Osteoblast (primary cell): ENCODE data around the gene SPOCD1. TPM values are rescaled to one million over a fixed set of nuclear protein-coding genes. Genes with fewer than 3 reads are reported as not detected.

Source experiments
- DNase-seq: peaks from one replicate; pipeline ENCODE4 v3.0.0; 2011; ENCODE audit warnings: low spot score, mixed read lengths; ENCODE audit not compliant: insufficient read length; ENCODE audit errors: missing footprints
- H2AFZ ChIP-seq: 2 replicates; pipeline ENCODE4 v1.6.0; 2011; ENCODE audit warnings: mild to moderate bottlenecking, low read length
- H3K27ac ChIP-seq: 2 replicates; pipeline ENCODE4 v1.5.1; 2011; ENCODE audit warnings: mild to moderate bottlenecking, low read depth, low read length, moderate library complexity
- H3K27me3 ChIP-seq: 2 replicates; pipeline ENCODE4 v1.6.0; 2012; ENCODE audit warnings: mild to moderate bottlenecking, control low read depth, inconsistent platforms, low read length, moderate library complexity; ENCODE audit not compliant: insufficient read depth
- H3K36me3 ChIP-seq: 2 replicates; pipeline ENCODE4 v1.5.1; 2011; ENCODE audit warnings: mild to moderate bottlenecking, low read length, control low read depth, moderate library complexity; ENCODE audit not compliant: insufficient read depth
- H3K4me1 ChIP-seq: 2 replicates; pipeline ENCODE4 v1.5.1; 2011; ENCODE audit warnings: mild to moderate bottlenecking, low read length, control low read depth, moderate library complexity; ENCODE audit not compliant: insufficient read depth
- H3K4me2 ChIP-seq: 2 replicates; pipeline ENCODE4 v1.6.0; 2011; ENCODE audit warnings: mild to moderate bottlenecking, low read length; ENCODE audit not compliant: insufficient read depth
- H3K4me3 ChIP-seq: fragments of 200-600 bp; sonication (generic); 3 replicates; pipeline ENCODE4 v1.5.1; 2012; ENCODE audit warnings: mild to moderate bottlenecking, low read length, inconsistent platforms; ENCODE audit not compliant: insufficient read depth
- H3K79me2 ChIP-seq: 2 replicates; pipeline ENCODE4 v1.6.0; 2012; ENCODE audit warnings: mild to moderate bottlenecking, low read length, control low read depth, inconsistent platforms; ENCODE audit not compliant: insufficient read depth
- H3K9me3 ChIP-seq: 2 replicates; pipeline ENCODE4 v1.5.1; 2011; ENCODE audit warnings: low read depth, low read length, control low read depth
- H4K20me1 ChIP-seq: 2 replicates; pipeline ENCODE4 v1.6.0; 2012; ENCODE audit warnings: mild to moderate bottlenecking, low read length, control low read depth; ENCODE audit not compliant: insufficient read depth
- total RNA-seq: library from RNA; depleted of rRNA; stranded (reverse); fragments of >200 nt; gene quantifications from 2 replicates; pipeline ENCODE4 v1.2.3, GENCODE V29; 2012
- TF ChIP-seq, protein P1 (sequence below): IDR thresholded peaks from 2 replicates; pipeline ENCODE4 v1.5.1; 2011; ENCODE audit warnings: mild to moderate bottlenecking, low read depth, low read length, moderate library complexity; ENCODE audit errors: extremely low read depth

The SPOCD1 gene
- total RNA-seq, 1 donor = 58.6 TPM

DNA sequence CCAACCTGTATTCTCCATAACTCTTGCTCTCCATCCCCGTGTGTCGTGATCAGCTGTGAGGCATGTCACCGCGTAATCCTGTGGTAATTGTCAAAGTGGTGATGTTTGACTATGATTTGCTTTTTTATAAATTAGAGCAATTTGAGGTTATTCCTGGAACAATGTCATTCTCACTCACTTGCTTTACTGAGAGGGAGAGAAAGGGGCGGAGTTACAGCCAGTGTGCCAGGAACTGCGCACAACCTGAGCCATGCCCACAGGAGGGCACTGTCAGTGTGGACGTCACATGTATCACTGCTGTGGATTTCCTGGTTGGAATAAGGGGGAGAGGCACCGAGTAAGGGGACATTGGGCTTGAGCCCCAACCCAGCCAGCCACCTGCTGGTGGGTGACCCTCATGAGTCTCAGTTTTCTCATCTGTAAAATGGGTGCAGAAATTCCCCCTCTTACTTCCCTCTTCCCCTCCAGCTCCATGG lies 58.6 kb downstream of the SPOCD1 start:
- TF ChIP-seq, protein P1, sequence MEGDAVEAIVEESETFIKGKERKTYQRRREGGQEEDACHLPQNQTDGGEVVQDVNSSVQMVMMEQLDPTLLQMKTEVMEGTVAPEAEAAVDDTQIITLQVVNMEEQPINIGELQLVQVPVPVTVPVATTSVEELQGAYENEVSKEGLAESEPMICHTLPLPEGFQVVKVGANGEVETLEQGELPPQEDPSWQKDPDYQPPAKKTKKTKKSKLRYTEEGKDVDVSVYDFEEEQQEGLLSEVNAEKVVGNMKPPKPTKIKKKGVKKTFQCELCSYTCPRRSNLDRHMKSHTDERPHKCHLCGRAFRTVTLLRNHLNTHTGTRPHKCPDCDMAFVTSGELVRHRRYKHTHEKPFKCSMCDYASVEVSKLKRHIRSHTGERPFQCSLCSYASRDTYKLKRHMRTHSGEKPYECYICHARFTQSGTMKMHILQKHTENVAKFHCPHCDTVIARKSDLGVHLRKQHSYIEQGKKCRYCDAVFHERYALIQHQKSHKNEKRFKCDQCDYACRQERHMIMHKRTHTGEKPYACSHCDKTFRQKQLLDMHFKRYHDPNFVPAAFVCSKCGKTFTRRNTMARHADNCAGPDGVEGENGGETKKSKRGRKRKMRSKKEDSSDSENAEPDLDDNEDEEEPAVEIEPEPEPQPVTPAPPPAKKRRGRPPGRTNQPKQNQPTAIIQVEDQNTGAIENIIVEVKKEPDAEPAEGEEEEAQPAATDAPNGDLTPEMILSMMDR = no peak
- no peak overlapping the region for H3K4me2 ChIP-seq
- DNase-seq = no peak
- peaks cover 1% of the 10 kb centered on the region for H3K79me2 ChIP-seq
- H3K4me1 ChIP-seq = peaks cover 27% of the 10 kb centered on the region
- no peak overlapping the region for H3K27ac ChIP-seq
- H2AFZ ChIP-seq = no peak overlapping the region
- no peaks in the 10 kb centered on the region for H3K36me3 ChIP-seq
- H3K9me3 ChIP-seq = no peaks in the 10 kb centered on the region
- no peak overlapping the region for H3K4me3 ChIP-seq
- peaks cover 14% of the 10 kb centered on the region for H4K20me1 ChIP-seq
- H3K27me3 ChIP-seq = no peaks in the 10 kb centered on the region

DNA sequence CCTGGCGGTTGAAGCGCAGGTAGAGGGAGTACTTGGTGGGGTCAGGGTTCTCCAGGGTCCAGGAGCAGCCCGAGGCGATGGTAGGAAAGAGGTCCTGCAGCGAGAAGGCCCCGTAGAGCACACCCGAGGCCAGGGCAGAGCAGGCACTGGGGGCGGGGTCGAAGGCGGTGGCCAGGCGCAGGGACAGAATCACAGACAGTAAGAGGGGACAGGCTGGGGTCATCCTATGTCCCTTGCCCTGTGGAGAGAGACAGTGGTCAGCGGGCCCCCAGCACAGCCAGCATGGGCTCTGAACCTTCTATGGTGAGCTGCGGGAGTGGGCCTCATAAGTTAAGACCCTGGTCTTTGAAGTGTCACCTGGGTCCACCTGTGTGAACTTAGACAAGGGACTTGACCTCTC lies 59.2 kb downstream of the SPOCD1 start:
- Histone ChIP-seq H2AFZ (no peak overlapping the region), H3K27me3 (no peaks in the 10 kb centered on the region), H3K4me2 (no peak overlapping the region), H3K9me3 (no peaks in the 10 kb centered on the region), H3K4me1 (peaks cover 21% of the 10 kb centered on the region), H3K4me3 (no peak overlapping the region), H3K36me3 (no peaks in the 10 kb centered on the region), H3K79me2 (no peaks in the 10 kb centered on the region), H4K20me1 (peaks cover 13% of the 10 kb centered on the region), H3K27ac (no peak overlapping the region)
- TF ChIP-seq, protein P1 = no peak
- DNase-seq = no peak

DNA sequence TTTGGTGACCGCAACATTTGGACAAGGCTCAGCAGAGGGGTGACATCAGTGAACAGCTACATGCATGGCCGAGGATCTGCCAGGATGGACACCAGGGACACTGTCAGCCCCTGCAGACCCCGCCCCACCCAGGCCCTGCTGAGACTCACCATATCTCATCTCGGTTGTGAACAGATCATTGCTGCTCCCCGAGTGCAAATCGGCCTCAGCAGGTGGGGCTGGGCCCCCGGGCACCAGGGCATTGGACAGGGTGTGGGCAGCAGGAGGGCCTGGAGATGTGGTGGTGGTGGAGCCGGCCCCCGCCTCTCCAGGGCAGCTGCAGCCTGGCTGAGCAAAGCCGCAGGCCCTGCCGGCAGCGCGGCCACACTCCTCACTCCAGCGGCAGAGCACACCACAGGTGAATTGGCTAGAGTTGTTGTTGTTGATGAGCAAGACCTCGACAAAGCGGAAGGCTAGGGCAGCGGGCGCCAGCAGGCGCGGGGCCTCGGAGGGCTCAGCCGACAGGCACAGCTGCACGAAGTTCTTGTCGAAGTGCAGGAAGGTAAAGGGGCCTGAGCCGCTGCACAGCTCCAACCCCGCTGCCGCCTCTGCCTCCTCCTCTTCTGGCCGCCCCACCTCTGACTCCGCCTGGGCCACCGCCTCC lies 59.9 kb downstream of the SPOCD1 start:
- no peaks in the 10 kb centered on the region for H3K36me3 ChIP-seq
- no peaks in the 10 kb centered on the region for H3K9me3 ChIP-seq
- H4K20me1 ChIP-seq = peaks cover 17% of the 10 kb centered on the region
- no peak for DNase-seq
- H3K27me3 ChIP-seq = no peaks in the 10 kb centered on the region
- H3K4me2 ChIP-seq = no peak overlapping the region
- no peak overlapping the region for H3K27ac ChIP-seq
- peaks cover 19% of the 10 kb centered on the region for H3K4me1 ChIP-seq
- no peak overlapping the region for H2AFZ ChIP-seq
- TF ChIP-seq, protein P1 = no peak
- no peak overlapping the region for H3K4me3 ChIP-seq
- H3K79me2 ChIP-seq = no peaks in the 10 kb centered on the region

DNA sequence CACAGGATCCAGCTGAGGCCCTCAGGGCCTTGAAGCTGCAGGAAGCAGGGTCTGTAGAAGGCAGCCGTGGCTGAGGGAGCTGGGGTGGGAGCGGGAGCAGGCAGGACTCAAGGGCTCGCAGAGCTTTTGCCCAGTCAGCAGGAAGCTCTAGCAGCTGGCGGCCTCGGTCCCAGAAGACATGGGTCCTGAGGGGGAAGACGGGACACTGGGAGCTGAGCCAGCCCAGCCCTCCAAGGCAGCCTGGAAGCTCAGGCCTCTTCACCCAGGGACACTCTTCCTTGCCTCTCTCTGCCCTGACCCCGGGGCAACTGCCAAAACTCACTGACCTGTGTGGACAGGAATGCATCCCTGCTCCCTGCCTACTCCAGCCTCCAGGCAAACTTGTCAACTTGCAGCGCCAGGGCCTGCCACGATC lies 60.6 kb downstream of the SPOCD1 start:
- Histone ChIP-seq H3K4me3 (no peak overlapping the region), H2AFZ (no peak overlapping the region), H3K27ac (no peak overlapping the region), H3K4me1 (peaks cover 25% of the 10 kb centered on the region), H3K9me3 (no peaks in the 10 kb centered on the region), H3K4me2 (no peak overlapping the region), H3K36me3 (no peaks in the 10 kb centered on the region), H3K27me3 (no peaks in the 10 kb centered on the region), H3K79me2 (no peaks in the 10 kb centered on the region), H4K20me1 (peaks cover 23% of the 10 kb centered on the region)
- TF ChIP-seq, protein P1 = no peak
- peak; percentile 97 for DNase-seq
